Thyroid gland (tissue), 4 donors: ENCODE measurements around the gene TBX3. TPM values are rescaled to one million over a fixed set of nuclear protein-coding genes. Genes with fewer than 3 reads are reported as not detected.
A peak's percentile ranks its signal among the peaks of the same experiment; 100 is the strongest.

ENCODE experiments used
- DNase-seq, 2 donors: peaks; one replicate each; pipeline ENCODE4 v3.0.0-alpha.2; 2019
- H3K27ac ChIP-seq, 3 donors: fragments of 200-600 bp; sonication (generic); 1 replicate in 2 of 3; 2 replicates in 1 of 3; pipeline ENCODE4 v1.5.1; 2016 to 2019; ENCODE audit warnings: mild to moderate bottlenecking in 1 of 3, moderate library complexity in 1 of 3
- H3K27me3 ChIP-seq: fragments of 200-600 bp; sonication (generic); one replicate; pipeline ENCODE4 v1.5.1; 2019
- H3K36me3 ChIP-seq, 2 donors: fragments of 200-600 bp; sonication (generic); one replicate each; pipeline ENCODE4 v1.5.1; 2016 to 2019
- H3K4me1 ChIP-seq, 2 donors: fragments of 200-600 bp; sonication (generic); one replicate each; pipeline ENCODE4 v1.5.1; 2017 to 2019
- H3K4me3 ChIP-seq, 3 donors: fragments of 200-600 bp; sonication (generic); replicated peaks in 1 of 3; 1 replicate in 2 of 3; 2 replicates in 1 of 3; pipeline ENCODE4 v1.5.1; 2016; ENCODE audit warnings: mild to moderate bottlenecking in 1 of 3
- H3K9me3 ChIP-seq: fragments of 200-600 bp; sonication (generic); one replicate; pipeline ENCODE4 v1.5.1; 2017
- CTCF ChIP-seq, 6 experiments: fragments of 200-600 bp in 3 of 6; fragments of 450-650 bp in 3 of 6; sonication (generic) in 3 of 6; IDR thresholded peaks; one replicate each; pipeline ENCODE4 v1.5.1; 2016 to 2019; ENCODE audit warnings: antibody characterized with exemption in 6 of 6, mild to moderate bottlenecking in 2 of 6, inconsistent platforms in 1 of 6, moderate library complexity in 1 of 6
- POLR2A ChIP-seq, 2 donors: fragments of 450-650 bp; IDR thresholded peaks; one replicate each; pipeline ENCODE4 v1.6.1; 2017; ENCODE audit warnings: antibody characterized with exemption in 2 of 2, mild to moderate bottlenecking in 2 of 2, moderate library complexity in 1 of 2
- WGBS, 2 donors: methylation state at CpG; one replicate each; pipeline ENCODE4 v1.1.5; 2017; 5-methylcytosine and 5-hydroxymethylcytosine counted together
- intact Hi-C: fragments of 100-400 bp; cut with DNase I; formaldehyde crosslinking; loops from one replicate; pipeline ENCODE4 v1.15.1; 2023
- total RNA-seq, 4 donors: library from RNA; depleted of rRNA; stranded (reverse); fragments of >200 nt; gene quantifications; one replicate each; pipeline ENCODE4 v1.2.3, GENCODE V29; 2016

TBX3 gene
- total RNA-seq, 4 donors from 2014 or later: 104 to 258 (median 192) TPM

GRCh38 chr12:114696443-114697242, 12.7 kb upstream of the TBX3 start:
- Histone ChIP-seq H3K4me1 (peaks cover 28 to 35% of the 10 kb centered on the region in 2 donors), H3K9me3 (no peaks in the 10 kb centered on the region), H3K4me3 (peak overlapping the region in 2 of 3 donors; percentile 12 to 34), H3K27ac (peak overlapping the region; percentile 97 to 99 (median 99)), H3K27me3 (no peaks in the 10 kb centered on the region), H3K36me3 (no peaks in the 10 kb centered on the region)
- WGBS, 2 donors: 19 to 27% methylated on average over 34 of the region's 34 CpGs
- peak in 1 of 2 donors; percentile 30 for TF ChIP-seq POLR2A (IDR thresholded peaks at IDR 0.05)
- TF ChIP-seq CTCF (IDR thresholded peaks at IDR 0.05): no peak
- intact Hi-C loops: no loop called here
- peak; percentile 52 to 56 for DNase-seq

- intact Hi-C loops: no loop called here
Measured at GRCh38 chr12:114695305-114695592, 11.3 kb upstream of the TBX3 start.

GRCh38 chr12:114694436-114695304, 10.7 kb upstream of the TBX3 start:
- TF ChIP-seq POLR2A (IDR thresholded peaks at IDR 0.05): peak in 1 of 2 donors; percentile 60
- TF ChIP-seq CTCF (IDR thresholded peaks at IDR 0.05): peak in 1 of 6 experiments; percentile 20
- Histone ChIP-seq H3K27me3 (no peaks in the 10 kb centered on the region), H3K9me3 (no peaks in the 10 kb centered on the region), H3K4me1 (peaks cover 27 to 33% of the 10 kb centered on the region in 2 donors), H3K4me3 (peak overlapping the region in 1 of 3 donors; percentile 12), H3K36me3 (no peaks in the 10 kb centered on the region), H3K27ac (peak overlapping the region; percentile 97 to 99 (median 99))
- DNase-seq: peak; percentile 60 to 65
- 36 to 39% methylated on average over 12 of the region's 12 CpGs for WGBS, 2 donors
- intact Hi-C loops: no loop called here

More at GRCh38 chr12:114695305-114695592, 11.3 kb upstream of the TBX3 start:
- H3K36me3 ChIP-seq: no peaks in the 10 kb centered on the region
- H3K27me3 ChIP-seq: no peaks in the 10 kb centered on the region
- no peak for DNase-seq
- TF ChIP-seq CTCF (IDR thresholded peaks at IDR 0.05) (no peak), POLR2A (IDR thresholded peaks at IDR 0.05) (no peak)
- H3K9me3 ChIP-seq: no peaks in the 10 kb centered on the region
- H3K4me1 ChIP-seq: peaks cover 27 to 33% of the 10 kb centered on the region in 2 donors
- H3K27ac ChIP-seq: peak overlapping the region; percentile 97 to 99 (median 99)
- WGBS, 2 donors: 17 to 21% methylated on average over 3 of the region's 3 CpGs
- H3K4me3 ChIP-seq: no peak overlapping the region

GRCh38 chr12:114693532-114693931, 9.6 kb upstream of the TBX3 start:
- Histone ChIP-seq H3K36me3 (no peaks in the 10 kb centered on the region), H3K27ac (peak overlapping the region; percentile 97 to 99 (median 99)), H3K4me3 (peak overlapping the region in 2 of 3 donors; percentile 25 to 45), H3K27me3 (no peaks in the 10 kb centered on the region), H3K4me1 (peaks cover 22 to 33% of the 10 kb centered on the region in 2 donors), H3K9me3 (no peaks in the 10 kb centered on the region)
- intact Hi-C loops: no loop called here
- DNase-seq: no peak
- TF ChIP-seq CTCF (IDR thresholded peaks at IDR 0.05) (no peak), POLR2A (IDR thresholded peaks at IDR 0.05) (peak in 1 of 2 donors; percentile 5)
- WGBS, 2 donors: 30% methylated on average over 6 of the region's 6 CpGs
